K562 (cell line): Measurements from ENCODE around the gene HAPSTR1. TPM values are rescaled to one million over a fixed set of nuclear protein-coding genes. Genes with fewer than 3 reads are reported as not detected.
A peak's percentile ranks its signal among the peaks of the same experiment; 100 is the strongest.

Experiments
- CREM ChIP-seq: IDR thresholded peaks from 2 replicates; pipeline ENCODE4 v1.6.1; 2014; ENCODE audit warnings: antibody characterized with exemption, low read depth
- ETS2 ChIP-seq: IDR thresholded peaks from 2 replicates; pipeline ENCODE4 v1.6.1; 2016; ENCODE audit warnings: borderline replicate concordance, missing genetic modification characterization, mild to moderate bottlenecking, moderate library complexity, missing compliant biosample characterization; ENCODE audit not compliant: poor library complexity, severe bottlenecking
- FOS ChIP-seq: IDR thresholded peaks from 3 replicates; pipeline ENCODE4 v1.6.1; 2011; ENCODE audit not compliant: insufficient read length; ENCODE audit errors: extremely low read depth
- FOXA1 ChIP-seq: fragments of 450-650 bp; IDR thresholded peaks from 2 replicates; pipeline ENCODE4 v1.6.1; 2016; ENCODE audit warnings: mild to moderate bottlenecking, borderline replicate concordance
- FOXM1 ChIP-seq, 2 experiments: fragments of 450-650 bp in 1 of 2; sonication (generic) in 1 of 2; formaldehyde crosslinking in 1 of 2; IDR thresholded peaks; 2 replicates each; pipeline versions ENCODE4 v1.6.1 to v1.9.0; 2017 to 2022; ENCODE audit warnings: low read depth in 2 of 2, mild to moderate bottlenecking in 2 of 2, missing genetic modification reagents in 1 of 2, moderate library complexity in 1 of 2
- FOXP1 ChIP-seq: sonication (generic); formaldehyde crosslinking; IDR thresholded peaks from 2 replicates; pipeline ENCODE4 v1.8.0; 2022; ENCODE audit warnings: mild to moderate bottlenecking, missing genetic modification reagents
- LCOR ChIP-seq: sonication (generic); formaldehyde crosslinking; IDR thresholded peaks from 2 replicates; pipeline ENCODE4 v1.8.0; 2022; ENCODE audit warnings: mild to moderate bottlenecking, missing genetic modification reagents
- MCM7 ChIP-seq, 2 experiments: fragments of 450-650 bp; IDR thresholded peaks; 2 replicates each; pipeline ENCODE4 v1.6.1; 2016 to 2018
- MEIS2 ChIP-seq: fragments of 450-650 bp; IDR thresholded peaks from 2 replicates; pipeline ENCODE4 v1.6.1; 2014; ENCODE audit warnings: mild to moderate bottlenecking; ENCODE audit not compliant: partially characterized antibody
- NCOA4 ChIP-seq: fragments of 450-650 bp; IDR thresholded peaks from 2 replicates; pipeline ENCODE4 v1.6.1; 2018; ENCODE audit warnings: mild to moderate bottlenecking; ENCODE audit not compliant: partially characterized antibody
- NFE2 ChIP-seq: IDR thresholded peaks from 2 replicates; pipeline ENCODE4 v1.6.1; 2014; ENCODE audit warnings: antibody characterized with exemption, low read depth
- NRF1 ChIP-seq, 2 experiments: fragments of 450-650 bp; IDR thresholded peaks in 1 of 2; conservative IDR thresholded peaks in 1 of 2; 2 replicates each; pipeline ENCODE4 v1.6.1; 2014; ENCODE audit warnings: mild to moderate bottlenecking in 2 of 2
- STAG1 ChIP-seq: sonication (generic); formaldehyde crosslinking; IDR thresholded peaks from 2 replicates; pipeline ENCODE4 v1.5.0; 2020; ENCODE audit warnings: missing genetic modification reagents, borderline replicate concordance
- ZNF12 ChIP-seq: sonication (generic); formaldehyde crosslinking; IDR thresholded peaks from 2 replicates; pipeline ENCODE4 v1.4.0; 2020; ENCODE audit warnings: mild to moderate bottlenecking, missing genetic modification reagents
- ZNF239 ChIP-seq: fragments of 250-450 bp; sonication (Bioruptor Pico); IDR thresholded peaks from 2 replicates; pipeline ENCODE4 v1.4.0; 2020; ENCODE audit warnings: mild to moderate bottlenecking
- ZNF311 ChIP-seq: fragments of 250-450 bp; sonication (Bioruptor Pico); IDR thresholded peaks from 2 replicates; pipeline ENCODE4 v1.4.0; 2020; ENCODE audit warnings: mild to moderate bottlenecking, moderate library complexity
- polyA plus RNA-seq, 8 experiments: library from polyadenylated mRNA; depleted of rRNA in 4 of 8; stranded (reverse) in 5 of 8; unstranded in 3 of 8; fragments of >200 nt; fragmentation: Nextera tagmentation in 2 of 8; fragmentation: Illumina TruSeq in 1 of 8; extraction: Ambion mirVana in 2 of 8; extraction: Trizol in 1 of 8; gene quantifications; 2 replicates each; pipeline versions ENCODE4 v1.2.1 to v1.2.3, GENCODE V29; 2011 to 2014; ENCODE audit warnings: inconsistent platforms in 1 of 8, missing spikeins in 1 of 8
- total RNA-seq, 7 experiments: library from RNA; depleted of rRNA in 6 of 7; stranded (reverse); fragments of >200 nt in 6 of 7; fragmentation: Illumina TruSeq in 2 of 7; extraction: Trizol in 2 of 7; gene quantifications; 2 replicates each; pipeline versions ENCODE4 v1.2.1 to v1.2.3, GENCODE V29; 2011 to 2021; ENCODE audit warnings: low replicate concordance in 1 of 7
- TF ChIP-seq, protein P1 (sequence below): sonication (generic); formaldehyde crosslinking; IDR thresholded peaks from 2 replicates; pipeline ENCODE4 v1.8.0; 2022; ENCODE audit warnings: mild to moderate bottlenecking, missing genetic modification reagents, borderline replicate concordance
- TF ChIP-seq, protein P2 (sequence below): sonication (generic); formaldehyde crosslinking; IDR thresholded peaks from 2 replicates; pipeline ENCODE4 v1.9.0; 2022; ENCODE audit warnings: mild to moderate bottlenecking, missing genetic modification reagents
- TF ChIP-seq, protein P3 (sequence below): fragments of 450-650 bp; formaldehyde crosslinking; IDR thresholded peaks from 2 replicates; pipeline ENCODE4 v1.4.0; 2020; ENCODE audit warnings: mild to moderate bottlenecking, moderate library complexity
- TF ChIP-seq, protein P4 (sequence below): fragments of 450-650 bp; conservative IDR thresholded peaks from 2 replicates; pipeline ENCODE4 v1.6.1; 2016; ENCODE audit warnings: missing genetic modification characterization, low read depth, mild to moderate bottlenecking, missing compliant biosample characterization, moderate library complexity
- TF ChIP-seq, protein P5 (sequence below): fragments of 250-450 bp; sonication (Bioruptor Pico); IDR thresholded peaks from 2 replicates; pipeline ENCODE4 v1.5.0; 2021

The HAPSTR1 gene
- total and polyA plus RNA-seq, 9 of the 15 experiments (the other 6 are each of a cell fraction or from before 2014, with no cell fraction given), result 10.8 to 67.9 (median 36.5) TPM

DNA sequence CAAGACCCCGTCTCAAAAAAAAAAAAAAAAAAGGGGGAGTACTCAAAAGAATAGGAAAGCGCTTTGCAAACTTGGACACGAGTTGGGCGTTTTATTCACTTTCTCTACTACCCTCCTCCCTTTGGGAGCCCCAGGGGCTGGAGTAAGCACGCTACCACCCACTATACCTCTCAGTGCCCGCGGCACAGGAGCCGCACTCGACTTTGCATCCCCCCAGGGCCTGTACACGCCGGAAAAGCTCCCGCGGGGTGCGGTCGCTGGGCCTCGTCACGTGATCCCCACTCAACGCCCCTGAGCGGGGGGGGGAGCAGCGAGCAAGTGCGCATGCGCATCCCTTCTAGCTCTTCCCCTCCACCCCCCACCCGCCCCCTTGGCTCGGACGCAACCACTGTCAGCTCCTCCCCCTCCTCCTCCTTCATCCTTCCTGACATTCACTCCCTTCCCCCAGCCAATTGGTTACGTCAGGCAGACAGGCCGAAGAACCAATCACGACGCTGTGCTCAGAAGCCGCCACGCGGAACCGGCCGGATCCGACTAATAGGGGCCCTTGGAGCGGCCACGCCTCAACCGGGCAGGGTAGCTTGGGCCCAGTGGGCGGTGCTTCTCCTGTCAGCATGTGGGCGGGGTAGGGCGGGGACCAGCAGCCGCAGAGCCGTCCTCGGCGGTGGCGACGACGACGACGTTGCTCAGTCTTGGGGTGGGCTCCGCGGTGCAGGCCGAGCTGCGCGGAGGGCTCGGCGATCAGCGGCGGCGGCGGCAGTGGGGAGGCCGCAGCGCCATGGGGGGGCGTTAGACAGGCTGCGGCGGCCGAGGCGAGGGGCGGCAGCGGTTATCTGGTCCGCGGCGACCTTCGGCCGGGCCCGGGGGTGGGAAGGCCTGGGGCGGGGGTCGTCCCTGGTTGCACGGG is at the start of gene HAPSTR1 (continued):
- peak; percentile 93 to 94 for TF ChIP-seq NRF1 (conservative IDR thresholded peaks at IDR 0.05 in 1 of 2, IDR thresholded peaks at IDR 0.05 in 1 of 2)
- no peak for TF ChIP-seq STAG1
- TF ChIP-seq ZNF239 (CRISPR knock-in tag), result no peak
- peak; percentile 75 for TF ChIP-seq MEIS2
- TF ChIP-seq FOXP1, result peak; percentile 66; the same call in 1 of the 2 replicates
- TF ChIP-seq FOXM1 (IDR thresholded peaks at IDR 0.05; ENCODE audit: low read depth), result no peak
- TF ChIP-seq FOXM1 (CRISPR knock-in tag; IDR thresholded peaks at IDR 0.05; ENCODE audit: low read depth), result no peak
- TF ChIP-seq, protein P1, sequence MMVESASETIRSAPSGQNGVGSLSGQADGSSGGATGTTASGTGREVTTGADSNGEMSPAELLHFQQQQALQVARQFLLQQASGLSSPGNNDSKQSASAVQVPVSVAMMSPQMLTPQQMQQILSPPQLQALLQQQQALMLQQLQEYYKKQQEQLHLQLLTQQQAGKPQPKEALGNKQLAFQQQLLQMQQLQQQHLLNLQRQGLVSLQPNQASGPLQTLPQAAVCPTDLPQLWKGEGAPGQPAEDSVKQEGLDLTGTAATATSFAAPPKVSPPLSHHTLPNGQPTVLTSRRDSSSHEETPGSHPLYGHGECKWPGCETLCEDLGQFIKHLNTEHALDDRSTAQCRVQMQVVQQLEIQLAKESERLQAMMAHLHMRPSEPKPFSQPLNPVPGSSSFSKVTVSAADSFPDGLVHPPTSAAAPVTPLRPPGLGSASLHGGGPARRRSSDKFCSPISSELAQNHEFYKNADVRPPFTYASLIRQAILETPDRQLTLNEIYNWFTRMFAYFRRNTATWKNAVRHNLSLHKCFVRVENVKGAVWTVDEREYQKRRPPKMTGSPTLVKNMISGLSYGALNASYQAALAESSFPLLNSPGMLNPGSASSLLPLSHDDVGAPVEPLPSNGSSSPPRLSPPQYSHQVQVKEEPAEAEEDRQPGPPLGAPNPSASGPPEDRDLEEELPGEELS (CRISPR knock-in tag), result peak; percentile 87; the same call in 1 of the 2 replicates
- TF ChIP-seq LCOR (CRISPR knock-in tag), result no peak; the same call in 1 of the 2 replicates
- TF ChIP-seq, protein P2, sequence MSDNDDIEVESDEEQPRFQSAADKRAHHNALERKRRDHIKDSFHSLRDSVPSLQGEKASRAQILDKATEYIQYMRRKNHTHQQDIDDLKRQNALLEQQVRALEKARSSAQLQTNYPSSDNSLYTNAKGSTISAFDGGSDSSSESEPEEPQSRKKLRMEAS, result peak; percentile 54
- TF ChIP-seq FOXA1, result no peak
- TF ChIP-seq CREM, result peak; percentile 93
- TF ChIP-seq ZNF311, result no peak
- no peak for TF ChIP-seq ZNF12 (CRISPR knock-in tag)
- TF ChIP-seq MCM7 (IDR thresholded peaks at IDR 0.05), result no peak
- TF ChIP-seq, protein P3, sequence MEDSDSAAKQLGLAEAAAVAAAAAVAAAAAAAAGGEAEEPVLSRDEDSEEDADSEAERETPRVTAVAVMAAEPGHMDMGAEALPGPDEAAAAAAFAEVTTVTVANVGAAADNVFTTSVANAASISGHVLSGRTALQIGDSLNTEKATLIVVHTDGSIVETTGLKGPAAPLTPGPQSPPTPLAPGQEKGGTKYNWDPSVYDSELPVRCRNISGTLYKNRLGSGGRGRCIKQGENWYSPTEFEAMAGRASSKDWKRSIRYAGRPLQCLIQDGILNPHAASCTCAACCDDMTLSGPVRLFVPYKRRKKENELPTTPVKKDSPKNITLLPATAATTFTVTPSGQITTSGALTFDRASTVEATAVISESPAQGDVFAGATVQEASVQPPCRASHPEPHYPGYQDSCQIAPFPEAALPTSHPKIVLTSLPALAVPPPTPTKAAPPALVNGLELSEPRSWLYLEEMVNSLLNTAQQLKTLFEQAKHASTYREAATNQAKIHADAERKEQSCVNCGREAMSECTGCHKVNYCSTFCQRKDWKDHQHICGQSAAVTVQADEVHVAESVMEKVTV (CRISPR knock-in tag), result no peak
- TF ChIP-seq, protein P4, sequence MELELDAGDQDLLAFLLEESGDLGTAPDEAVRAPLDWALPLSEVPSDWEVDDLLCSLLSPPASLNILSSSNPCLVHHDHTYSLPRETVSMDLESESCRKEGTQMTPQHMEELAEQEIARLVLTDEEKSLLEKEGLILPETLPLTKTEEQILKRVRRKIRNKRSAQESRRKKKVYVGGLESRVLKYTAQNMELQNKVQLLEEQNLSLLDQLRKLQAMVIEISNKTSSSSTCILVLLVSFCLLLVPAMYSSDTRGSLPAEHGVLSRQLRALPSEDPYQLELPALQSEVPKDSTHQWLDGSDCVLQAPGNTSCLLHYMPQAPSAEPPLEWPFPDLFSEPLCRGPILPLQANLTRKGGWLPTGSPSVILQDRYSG (tag), result no peak
- TF ChIP-seq, protein P5, sequence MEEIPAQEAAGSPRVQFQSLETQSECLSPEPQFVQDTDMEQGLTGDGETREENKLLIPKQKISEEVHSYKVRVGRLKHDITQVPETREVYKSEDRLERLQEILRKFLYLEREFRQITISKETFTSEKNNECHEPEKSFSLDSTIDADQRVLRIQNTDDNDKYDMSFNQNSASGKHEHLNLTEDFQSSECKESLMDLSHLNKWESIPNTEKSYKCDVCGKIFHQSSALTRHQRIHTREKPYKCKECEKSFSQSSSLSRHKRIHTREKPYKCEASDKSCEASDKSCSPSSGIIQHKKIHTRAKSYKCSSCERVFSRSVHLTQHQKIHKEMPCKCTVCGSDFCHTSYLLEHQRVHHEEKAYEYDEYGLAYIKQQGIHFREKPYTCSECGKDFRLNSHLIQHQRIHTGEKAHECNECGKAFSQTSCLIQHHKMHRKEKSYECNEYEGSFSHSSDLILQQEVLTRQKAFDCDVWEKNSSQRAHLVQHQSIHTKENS, result no peak
- TF ChIP-seq FOS, result peak; percentile 94
- no peak for TF ChIP-seq ETS2 (tag)
- TF ChIP-seq NCOA4, result no peak
- TF ChIP-seq NFE2, result peak; percentile 12; the same call in 1 of the 2 replicates
